Keratinocyte (primary cell): ENCODE results near the gene CDKAL1. TPM values are rescaled to one million over a fixed set of nuclear protein-coding genes. Genes with fewer than 3 reads are reported as not detected.

ENCODE experiments used
- DNase-seq: peaks from one replicate; pipeline ENCODE4 v3.0.0-alpha.2; 2011; ENCODE audit warnings: low read depth, missing footprints, low spot score
- FAIRE-seq: peaks from 2 replicates; lab custom pipeline; 2011; peaks lifted over from hg19 to GRCh38; lab: Jason Lieb, UNC
- H2AFZ ChIP-seq: 2 replicates; pipeline ENCODE4 v1.6.0; 2012; ENCODE audit warnings: low read length, control low read depth, inconsistent platforms; ENCODE audit not compliant: control insufficient read depth
- H3K27ac ChIP-seq: 2 replicates; pipeline ENCODE4 v1.5.1; 2011; ENCODE audit warnings: low read length; ENCODE audit not compliant: control insufficient read depth, insufficient read depth
- H3K27me3 ChIP-seq: 3 replicates; pipeline ENCODE4 v1.6.0; 2011; ENCODE audit warnings: low read length; ENCODE audit not compliant: control insufficient read depth, insufficient read depth; ENCODE audit errors: extremely low read depth
- H3K36me3 ChIP-seq, 2 experiments: 2 replicates in 1 of 2; 3 replicates in 1 of 2; pipeline ENCODE4 v1.5.1; 2011; ENCODE audit warnings: low read length in 2 of 2, mild to moderate bottlenecking in 1 of 2; ENCODE audit not compliant: control insufficient read depth in 2 of 2, insufficient read depth in 2 of 2; ENCODE audit errors: extremely low read depth in 1 of 2
- H3K4me1 ChIP-seq: 3 replicates; pipeline ENCODE4 v1.5.1; 2011; ENCODE audit warnings: low read length; ENCODE audit not compliant: control insufficient read depth, insufficient read depth; ENCODE audit errors: extremely low read depth
- H3K4me2 ChIP-seq: 3 replicates; pipeline ENCODE4 v1.6.0; 2011; ENCODE audit warnings: low read depth, low read length; ENCODE audit not compliant: control insufficient read depth, insufficient read depth; ENCODE audit errors: extremely low read depth
- H3K4me3 ChIP-seq, 3 experiments: fragments of 200-600 bp in 1 of 3; sonication (generic) in 1 of 3; 2 replicates in 2 of 3; 3 replicates in 1 of 3; pipeline ENCODE4 v1.5.1; 2011 to 2016; ENCODE audit warnings: low read length in 3 of 3, mild to moderate bottlenecking in 3 of 3, control low read depth in 2 of 3, inconsistent platforms in 1 of 3, low read depth in 1 of 3, mixed read lengths in 1 of 3, mixed run types in 1 of 3, moderate library complexity in 1 of 3; ENCODE audit not compliant: control insufficient read depth in 2 of 3, insufficient read depth in 2 of 3; ENCODE audit errors: extremely low read depth in 1 of 3
- H3K79me2 ChIP-seq: 2 replicates; pipeline ENCODE4 v1.6.0; 2012; ENCODE audit warnings: low read length; ENCODE audit not compliant: control insufficient read depth, insufficient read depth
- H3K9ac ChIP-seq: 3 replicates; pipeline ENCODE4 v1.6.0; 2011; ENCODE audit warnings: low read length; ENCODE audit not compliant: control insufficient read depth, insufficient read depth; ENCODE audit errors: extremely low read depth
- H3K9me1 ChIP-seq: 3 replicates; pipeline ENCODE4 v1.6.0; 2011; ENCODE audit warnings: low read length; ENCODE audit not compliant: control insufficient read depth, insufficient read depth; ENCODE audit errors: extremely low read depth
- H3K9me3 ChIP-seq: 2 replicates; pipeline ENCODE4 v1.5.1; 2012; ENCODE audit warnings: low read depth, low read length; ENCODE audit not compliant: control insufficient read depth
- H4K20me1 ChIP-seq: 3 replicates; pipeline ENCODE4 v1.6.0; 2011; ENCODE audit warnings: low read length; ENCODE audit not compliant: control insufficient read depth, insufficient read depth; ENCODE audit errors: extremely low read depth
- CTCF ChIP-seq, 3 experiments: IDR thresholded peaks in 1 of 3; conservative IDR thresholded peaks in 1 of 3; optimal IDR thresholded peaks in 1 of 3; 2 replicates in 2 of 3; 3 replicates in 1 of 3; pipeline versions ENCODE3 to v1.5.1; 2011; ENCODE audit warnings: low read length in 3 of 3, mild to moderate bottlenecking in 3 of 3, moderate library complexity in 2 of 3, control low read depth in 1 of 3, inconsistent platforms in 1 of 3; ENCODE audit not compliant: insufficient read depth in 2 of 3; ENCODE audit errors: extremely low read depth in 1 of 3
- EZH2 ChIP-seq: IDR thresholded peaks from one replicate; pipeline ENCODE4 v1.6.1; 2012; ENCODE audit warnings: inconsistent platforms, mild to moderate bottlenecking, low read length, moderate library complexity
- dilution Hi-C: fragments of 300-500 bp; cut with MboI; formaldehyde crosslinking; loops from one replicate; pipeline ENCODE4 v1.7.0; 2020; ENCODE audit warnings: low sequenced_read_pairs; ENCODE audit not compliant: extremely low pct_ligation_motif_present
- polyA plus RNA-seq, 5 experiments: library from polyadenylated mRNA; depleted of rRNA in 3 of 5; stranded (reverse) in 3 of 5; stranded (forward) in 1 of 5; unstranded in 1 of 5; fragments of >200 nt; gene quantifications; 1 replicate in 1 of 5; 2 replicates in 3 of 5; 3 replicates in 1 of 5; pipeline versions ENCODE4 v1.2.1 to v1.2.3, GENCODE V29; 2011 to 2012; ENCODE audit warnings: missing spikeins in 2 of 5, low read depth in 1 of 5, low replicate concordance in 1 of 5

Gene CDKAL1
- polyA plus RNA-seq, 1 donor (not counting 4 experiments of a cell fraction or from before 2014, with no cell fraction given) = 5.6 TPM

DNA sequence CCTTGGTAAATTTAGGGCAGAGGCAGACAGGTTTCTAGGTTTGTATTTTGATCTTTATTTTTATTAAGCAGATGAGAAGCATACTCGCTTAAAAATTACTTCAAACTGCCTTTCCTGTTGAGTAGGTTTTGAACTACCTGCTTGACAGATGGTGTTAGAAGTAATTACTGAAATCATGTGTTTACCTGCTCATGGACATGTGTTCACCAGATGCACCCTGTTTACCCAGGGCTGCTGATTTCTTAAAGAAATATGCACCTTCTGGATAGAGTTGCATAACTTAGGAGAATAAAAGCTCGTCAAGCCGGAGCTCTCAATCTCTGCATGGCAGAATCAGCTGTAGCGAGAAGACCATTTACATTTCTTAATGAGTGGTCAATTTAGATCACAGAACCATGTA, 165.1 kb downstream of the CDKAL1 start:
- H4K20me1 ChIP-seq = no peaks in the 10 kb centered on the region
- FAIRE-seq (peak; percentile 55), DNase-seq (no peak)
- no peaks in the 10 kb centered on the region for H3K27me3 ChIP-seq
- dilution Hi-C loops = no loop called here
- H3K9me1 ChIP-seq = no peaks in the 10 kb centered on the region
- H3K4me3 ChIP-seq = no peak overlapping the region
- H3K79me2 ChIP-seq = no peaks in the 10 kb centered on the region
- no peak overlapping the region for H3K9ac ChIP-seq
- H3K4me1 ChIP-seq = peaks cover 16% of the 10 kb centered on the region
- H3K36me3 ChIP-seq = no peaks in the 10 kb centered on the region
- H2AFZ ChIP-seq = no peak overlapping the region
- TF ChIP-seq CTCF (optimal IDR thresholded peaks at IDR 0.05 in 1 of 3, IDR thresholded peaks at IDR 0.05 in 1 of 3, conservative IDR thresholded peaks at IDR 0.05 in 1 of 3; ENCODE audit: extremely low read depth in 1 of 3, insufficient read depth in 2 of 3, low read length in 3 of 3) = no peak
- TF ChIP-seq EZH2 = no peak
- H3K4me2 ChIP-seq = peak overlapping the region; percentile 31
- no peak overlapping the region for H3K27ac ChIP-seq
- H3K9me3 ChIP-seq = no peaks in the 10 kb centered on the region

DNA sequence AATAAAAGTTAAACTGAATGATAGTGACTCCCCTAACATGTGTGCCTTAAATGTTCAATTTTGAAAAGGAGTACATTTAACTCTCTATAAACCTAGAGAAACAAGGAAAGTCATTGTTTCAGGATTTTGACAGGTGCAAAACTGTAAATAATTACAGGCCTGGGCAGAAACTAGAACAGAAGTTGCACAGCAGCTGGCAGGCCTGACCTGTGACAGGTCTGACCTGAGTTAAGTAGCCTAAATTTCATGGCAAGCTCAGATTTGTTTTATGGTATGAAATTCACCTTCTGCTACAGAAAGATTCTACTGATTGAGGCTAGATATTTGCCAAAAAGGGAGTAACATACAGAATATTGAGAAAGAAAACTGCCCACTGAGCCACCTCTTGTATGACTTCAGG, 166.1 kb downstream of the CDKAL1 start:
- no peaks in the 10 kb centered on the region for H3K9me3 ChIP-seq
- H3K4me1 ChIP-seq = peaks cover 17% of the 10 kb centered on the region
- H3K9ac ChIP-seq = no peak overlapping the region
- no peaks in the 10 kb centered on the region for H4K20me1 ChIP-seq
- no peak overlapping the region for H3K27ac ChIP-seq
- no peak overlapping the region for H3K4me2 ChIP-seq
- dilution Hi-C loops = no loop called here
- DNase-seq (no peak), FAIRE-seq (no peak)
- H3K27me3 ChIP-seq = no peaks in the 10 kb centered on the region
- no peaks in the 10 kb centered on the region for H3K79me2 ChIP-seq
- no peaks in the 10 kb centered on the region for H3K9me1 ChIP-seq
- no peak for TF ChIP-seq EZH2
- TF ChIP-seq CTCF (optimal IDR thresholded peaks at IDR 0.05 in 1 of 3, IDR thresholded peaks at IDR 0.05 in 1 of 3, conservative IDR thresholded peaks at IDR 0.05 in 1 of 3; ENCODE audit: extremely low read depth in 1 of 3, insufficient read depth in 2 of 3, low read length in 3 of 3) = no peak
- H2AFZ ChIP-seq = no peak overlapping the region
- H3K36me3 ChIP-seq = no peaks in the 10 kb centered on the region
- no peak overlapping the region for H3K4me3 ChIP-seq
